GM12872 (cell line): ENCODE measurements around the gene CAPRIN1.

Source experiments
- CTCF ChIP-seq: IDR thresholded peaks from 3 replicates; pipeline ENCODE4 v1.5.1; 2011; ENCODE audit warnings: low read depth, mild to moderate bottlenecking, low read length, moderate library complexity; ENCODE audit not compliant: insufficient read depth

Gene CAPRIN1

GRCh38 chr11:34145847-34146381 is 94.4 kb downstream of the CAPRIN1 start:
- TF ChIP-seq CTCF = no peak

DNA sequence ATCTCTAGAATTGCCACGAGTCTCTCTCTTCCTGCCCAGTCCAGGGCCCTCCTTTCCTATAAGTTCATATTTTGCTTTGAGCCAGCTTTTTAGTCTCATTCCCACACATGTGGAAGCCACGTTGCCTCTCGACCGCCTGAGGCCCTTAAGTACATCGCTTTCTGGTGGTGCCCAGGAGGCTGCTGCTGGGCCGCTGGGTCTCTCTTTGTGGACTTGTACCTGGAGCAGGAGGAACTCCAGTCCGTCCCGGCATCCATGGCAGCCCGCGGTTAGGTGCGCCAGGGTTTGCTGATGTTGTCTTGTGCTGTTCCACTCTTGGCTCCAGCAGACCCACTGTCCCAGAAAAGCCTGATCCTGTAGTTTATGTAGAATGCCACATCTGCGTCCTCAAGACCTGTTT is 94.9 kb downstream of the CAPRIN1 start:
- no peak for TF ChIP-seq CTCF

- TF ChIP-seq CTCF = no peak
Observed at GRCh38 chr11:34146866-34147265, 95.3 kb downstream of the CAPRIN1 start.

DNA sequence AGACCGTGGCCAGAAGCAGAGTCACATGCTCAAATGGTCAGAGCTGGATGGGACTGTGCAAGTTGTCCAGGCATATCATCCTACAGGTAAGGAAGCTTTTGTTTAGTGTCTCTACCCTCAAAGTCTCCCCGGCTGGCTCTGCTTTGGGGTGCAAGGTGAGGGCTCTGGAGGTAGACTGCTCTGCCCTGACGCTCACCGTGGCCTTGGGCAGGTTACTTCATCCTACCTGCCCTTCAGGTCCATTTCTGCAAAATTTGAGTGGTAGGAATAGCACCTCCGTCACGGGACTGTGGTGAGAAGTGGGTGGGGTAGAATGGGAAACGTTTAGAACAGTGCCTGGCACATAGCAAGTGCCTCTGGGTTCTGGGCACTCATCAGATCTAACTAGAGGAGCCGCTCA is 96.0 kb downstream of the CAPRIN1 start:
- no peak for TF ChIP-seq CTCF

DNA sequence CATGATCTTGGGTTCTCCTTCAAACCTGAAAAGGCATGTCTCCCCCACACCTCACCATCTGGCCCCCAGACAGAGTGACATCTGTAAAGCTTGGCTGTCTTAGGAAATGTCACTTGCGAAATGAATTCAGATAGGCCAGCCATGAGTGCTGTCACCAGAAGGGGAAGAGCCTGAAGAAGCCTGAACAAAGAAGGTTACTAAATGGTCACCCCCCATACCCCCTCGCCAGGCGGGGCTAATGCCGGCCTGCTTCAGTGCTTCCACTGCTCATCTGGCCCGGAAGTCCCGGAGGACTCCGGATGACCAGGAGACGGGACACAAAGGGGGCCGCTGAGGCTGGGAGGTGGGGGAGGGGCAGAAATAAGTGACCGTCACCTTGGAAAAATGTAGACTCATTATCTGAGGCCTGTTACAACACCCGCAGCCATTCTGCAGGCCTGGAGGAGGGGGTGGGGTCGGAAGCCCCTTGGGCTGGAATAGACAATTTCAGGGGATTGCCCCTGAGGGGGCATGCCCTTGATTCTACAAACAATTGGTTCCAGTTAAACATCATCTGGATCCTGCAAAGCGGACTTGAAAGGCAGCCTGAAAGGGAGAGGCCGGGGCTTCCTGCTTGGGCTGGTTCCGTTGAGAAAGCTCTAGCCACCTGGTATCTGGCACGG is 97.1 kb downstream of the CAPRIN1 start:
- no peak for TF ChIP-seq CTCF

DNA sequence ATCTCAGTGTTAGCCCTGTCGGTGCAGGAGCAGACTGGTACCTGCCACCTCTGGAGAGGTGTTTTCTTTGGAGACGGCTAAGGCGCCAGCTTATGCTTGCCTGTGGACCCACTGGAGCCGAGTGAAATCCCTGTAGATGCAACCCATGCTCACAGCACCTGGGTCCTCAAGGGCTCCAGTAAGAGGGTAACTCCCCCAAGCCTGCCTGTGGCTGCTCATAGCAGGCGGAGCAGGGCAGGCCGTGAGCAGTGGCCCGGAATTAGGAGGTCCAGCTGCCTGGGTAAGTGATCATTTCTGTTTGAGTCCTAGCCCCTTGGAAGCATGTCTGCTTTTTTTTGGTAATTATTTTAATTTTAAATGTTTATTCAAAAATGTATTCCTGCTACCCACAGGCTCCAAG is 97.7 kb downstream of the CAPRIN1 start:
- TF ChIP-seq CTCF = no peak

- peak; percentile 46; the same call in 2 of the 3 replicates for TF ChIP-seq CTCF
Observed at GRCh38 chr11:34149786-34150185, 98.3 kb downstream of the CAPRIN1 start.
